Adrenal gland (tissue), 12 donors: ENCODE data around the gene IFRD2. TPM values are rescaled to one million over a fixed set of nuclear protein-coding genes. Genes with fewer than 3 reads are reported as not detected.
"Not testable (repeated sequence)": the region's sequence is repeated elsewhere in the genome, so short reads cannot be mapped to it uniquely, and the experiment has no call there.

Experiments
- DNase-seq, 7 donors: peaks; one replicate each; pipeline ENCODE4 v3.0.0-alpha.2; 2019 to 2020
- H3K27ac ChIP-seq, 5 donors: fragments of 200-600 bp; sonication (generic) in 4 of 5; 1 replicate in 3 of 5; 2 replicates in 2 of 5; pipeline versions ENCODE4 v1.5.1 to v1.8.0; 2016 to 2020; ENCODE audit warnings: mild to moderate bottlenecking in 1 of 5
- H3K27me3 ChIP-seq: fragments of 200-600 bp; 2 replicates; pipeline ENCODE4 v1.8.0; 2021
- H3K36me3 ChIP-seq, 2 donors: fragments of 200-600 bp; replicated peaks in 1 of 2; 1 replicate in 1 of 2; 2 replicates in 1 of 2; pipeline versions ENCODE4 v1.5.1 to v1.8.0; 2018 to 2022
- H3K4me1 ChIP-seq, 2 donors: fragments of 200-600 bp; replicated peaks in 1 of 2; 1 replicate in 1 of 2; 2 replicates in 1 of 2; pipeline versions ENCODE4 v1.5.1 to v1.8.0; 2018 to 2021
- H3K4me3 ChIP-seq, 4 donors: fragments of 200-600 bp; sonication (generic) in 3 of 4; one replicate each; pipeline ENCODE4 v1.5.1; 2016 to 2018
- H3K9me3 ChIP-seq, 3 donors: fragments of 200-600 bp; sonication (generic) in 1 of 3; replicated peaks in 1 of 3; 1 replicate in 2 of 3; 2 replicates in 1 of 3; pipeline versions ENCODE4 v1.5.1 to v1.8.0; 2016 to 2021
- CTCF ChIP-seq, 6 experiments: fragments of 450-650 bp in 4 of 6; fragments of 200-600 bp in 2 of 6; sonication (generic) in 1 of 6; IDR thresholded peaks; 1 replicate in 5 of 6; 2 replicates in 1 of 6; pipeline versions ENCODE4 v1.5.1 to v1.8.0; 2016 to 2021; ENCODE audit warnings: antibody characterized with exemption in 6 of 6, mild to moderate bottlenecking in 2 of 6, moderate library complexity in 1 of 6
- POLR2A ChIP-seq, 2 donors: fragments of 450-650 bp; IDR thresholded peaks; one replicate each; pipeline ENCODE4 v1.6.1; 2017; ENCODE audit warnings: antibody characterized with exemption in 2 of 2, mild to moderate bottlenecking in 2 of 2, moderate library complexity in 1 of 2
- WGBS, 4 donors: extraction: QIAGEN DNeasy Blood & Tissue Kit in 2 of 4; methylation state at CpG; one replicate each; pipeline versions ENCODE4 v1.1.5 to v1.1.7; 2013 to 2017; 5-methylcytosine and 5-hydroxymethylcytosine counted together
- intact Hi-C, 2 donors: fragments of 100-400 bp; cut with DNase I; formaldehyde crosslinking; loops; one replicate each; pipeline versions ENCODE4 v1.14.1 to v1.15.0; 2022 to 2023
- polyA plus RNA-seq, 3 donors: library from polyadenylated mRNA; stranded (reverse); fragments of 200-250 nt in 2 of 3; fragments of 350-450 nt in 1 of 3; fragmentation: Illumina TruSeq in 1 of 3; extraction: RNeasy Lipid Tissue Mini Kit (QIAGEN cat#74804) in 1 of 3; gene quantifications; one replicate each; pipeline ENCODE4 v1.2.3, GENCODE V29; 2013 to 2014
- total RNA-seq, 9 donors: library from RNA; depleted of rRNA in 4 of 9; stranded (reverse); fragments of >200 nt in 4 of 9; fragments of 120-200 nt in 1 of 9; fragmentation: NEBNext Ultra II Directional in 1 of 9; extraction: Animal tissue kit (Norgen Biotek cat#: 25700) in 1 of 9; gene quantifications; one replicate each; pipeline versions ENCODE4 v1.1.0 to v1.2.4, GENCODE V29; 2013 to 2023
- donor health status: healthy with polysubstance abuse.
- donor health status: Bipolar disorder and iron deficiency.
- donor health status: DM: yes; HTN: yes; CAD: no.
- donor health status: DM: no; HTN: no; CAD: no.
- donor health status: DM: no; HTN: no; CAD: no.
- donor health status: DM: yes; HTN: yes; CAD: no.

IFRD2 gene
- total and polyA plus RNA-seq, 12 donors, result 31.6 to 182 (median 56.8) TPM

DNA sequence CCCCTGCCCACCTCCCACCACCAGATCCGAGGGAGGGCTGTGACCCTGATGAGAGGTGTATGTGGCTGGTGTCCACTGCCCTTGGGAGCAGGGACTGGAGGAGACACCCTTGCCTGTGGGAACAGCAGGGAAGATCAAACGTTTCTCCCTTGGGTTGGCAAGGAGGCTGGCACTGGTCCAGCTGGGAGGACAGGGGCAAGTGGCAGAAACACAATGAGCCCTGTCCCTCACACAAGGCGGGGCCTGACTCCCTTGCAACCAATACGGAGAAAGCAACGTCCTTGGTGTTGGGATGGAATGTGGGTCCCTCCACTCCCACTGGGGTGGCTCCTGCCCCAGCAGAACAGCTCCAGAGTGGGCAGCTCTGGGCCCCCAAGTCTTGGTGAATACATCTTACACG is 25.1 kb upstream of the IFRD2 start:
- peak in 1 of 7 donors; percentile 33 for DNase-seq
- peaks cover 0 to 31% of the 10 kb centered on the region in 2 donors for H3K36me3 ChIP-seq
- no peaks in the 10 kb centered on the region for H3K9me3 ChIP-seq
- peaks cover 39 to 50% of the 10 kb centered on the region in 2 donors for H3K4me1 ChIP-seq
- intact Hi-C loops, result no loop called here
- TF ChIP-seq CTCF (IDR thresholded peaks at IDR 0.05) (no peak), POLR2A (IDR thresholded peaks at IDR 0.05) (no peak)
- H3K27me3 ChIP-seq, result no peaks in the 10 kb centered on the region
- WGBS, 4 donors, result 50 to 79% (median 55%) methylated on average over 2 to 6 of the region's 6 CpGs
- peak overlapping the region in 2 of 5 donors; percentile 3 to 19 for H3K27ac ChIP-seq
- no peak overlapping the region for H3K4me3 ChIP-seq

DNA sequence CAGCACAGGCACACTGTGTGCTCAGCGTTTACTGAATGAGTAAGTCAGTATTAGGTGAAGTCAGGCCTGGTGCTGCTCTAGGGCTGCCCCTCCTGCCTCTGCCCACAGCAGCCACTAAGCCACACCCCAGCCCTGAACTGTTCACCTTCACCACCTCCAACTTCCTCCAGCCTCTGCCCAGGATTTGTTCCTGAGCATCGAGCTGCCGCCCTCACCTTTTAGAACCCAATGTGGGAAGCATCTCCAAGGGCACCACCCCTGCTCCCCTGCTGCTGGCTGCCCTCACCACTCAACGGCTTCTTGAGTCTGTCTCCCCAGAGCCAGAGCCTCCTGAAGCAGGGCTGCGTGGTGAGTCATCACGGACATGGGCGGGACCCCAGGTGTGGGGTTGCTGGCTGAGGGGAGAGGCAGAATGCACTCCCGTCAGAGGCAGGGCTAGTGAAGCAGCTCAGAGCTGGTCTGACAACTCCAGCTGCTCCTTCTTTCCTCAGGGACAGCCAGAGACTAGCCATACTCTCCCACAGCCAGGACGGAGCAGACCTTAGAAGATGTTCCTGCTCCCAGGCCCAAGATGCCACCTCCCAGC is 24.5 kb upstream of the IFRD2 start:
- H3K36me3 ChIP-seq, result peaks cover 0 to 31% of the 10 kb centered on the region in 2 donors
- WGBS, 4 donors, result 49 to 57% (median 52%) methylated on average over 3 to 9 of the region's 9 CpGs

GRCh38 chr3:50314816-50315215 is 22.6 kb upstream of the IFRD2 start:
- peaks cover 24 to 35% of the 10 kb centered on the region in 2 donors for H3K4me1 ChIP-seq
- H3K36me3 ChIP-seq, result peaks cover 0 to 29% of the 10 kb centered on the region in 2 donors
- DNase-seq, result no peak
- WGBS, 4 donors, result 96 to 100% (median 98%) methylated on average over 4 of the region's 4 CpGs
- no peak overlapping the region for H3K4me3 ChIP-seq
- no peak for TF ChIP-seq CTCF (IDR thresholded peaks at IDR 0.05)
- no peak for TF ChIP-seq POLR2A (IDR thresholded peaks at IDR 0.05)
- intact Hi-C loops, result no loop called here
- no peak overlapping the region for H3K27ac ChIP-seq
- no peaks in the 10 kb centered on the region for H3K9me3 ChIP-seq
- H3K27me3 ChIP-seq, result no peaks in the 10 kb centered on the region

More for the DNA sequence above, 24.5 kb upstream of the IFRD2 start:
- H3K9me3 ChIP-seq, result no peaks in the 10 kb centered on the region
- H3K4me1 ChIP-seq, result peaks cover 33 to 44% of the 10 kb centered on the region in 2 donors
- TF ChIP-seq CTCF (IDR thresholded peaks at IDR 0.05), result no peak
- TF ChIP-seq POLR2A (IDR thresholded peaks at IDR 0.05), result no peak
- peak in 2 of 7 donors; percentile 42 to 58 for DNase-seq
- H3K27ac ChIP-seq, result peak overlapping the region in 1 of 5 donors; percentile 3
- no peak overlapping the region for H3K4me3 ChIP-seq
- H3K27me3 ChIP-seq, result no peaks in the 10 kb centered on the region
- intact Hi-C loops, result no loop called here

DNA sequence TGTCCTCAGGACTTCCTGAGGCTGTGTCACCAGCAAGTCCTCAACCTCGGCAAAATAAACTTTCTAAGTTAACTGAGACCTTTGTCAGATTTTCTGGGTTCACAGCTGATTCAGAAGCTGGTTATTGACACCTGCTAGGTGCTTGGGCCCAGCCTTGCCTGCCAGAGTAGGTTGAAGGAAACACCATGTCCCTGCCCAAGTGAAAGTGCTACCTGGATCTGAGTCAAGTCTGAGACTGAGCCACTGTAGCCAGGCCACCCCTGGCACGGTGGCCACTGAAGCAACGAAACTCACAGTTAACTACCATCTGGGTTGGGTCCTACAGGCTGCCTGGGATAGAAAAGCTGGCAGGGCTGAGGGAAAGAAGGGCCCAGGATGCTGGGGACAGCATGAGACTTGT is 22.1 kb upstream of the IFRD2 start:
- 77 to 88% (median 85%) methylated on average over 3 of the region's 3 CpGs for WGBS, 4 donors
- Histone ChIP-seq H3K27ac (no peak overlapping the region), H3K27me3 (no peaks in the 10 kb centered on the region), H3K4me3 (no peak overlapping the region), H3K4me1 (peaks cover 24 to 30% of the 10 kb centered on the region in 2 donors), H3K36me3 (peaks cover 0 to 25% of the 10 kb centered on the region in 2 donors), H3K9me3 (no peaks in the 10 kb centered on the region)
- no peak for DNase-seq
- intact Hi-C loops, result no loop called here
- no peak for TF ChIP-seq CTCF (IDR thresholded peaks at IDR 0.05)
- no peak for TF ChIP-seq POLR2A (IDR thresholded peaks at IDR 0.05)

DNA sequence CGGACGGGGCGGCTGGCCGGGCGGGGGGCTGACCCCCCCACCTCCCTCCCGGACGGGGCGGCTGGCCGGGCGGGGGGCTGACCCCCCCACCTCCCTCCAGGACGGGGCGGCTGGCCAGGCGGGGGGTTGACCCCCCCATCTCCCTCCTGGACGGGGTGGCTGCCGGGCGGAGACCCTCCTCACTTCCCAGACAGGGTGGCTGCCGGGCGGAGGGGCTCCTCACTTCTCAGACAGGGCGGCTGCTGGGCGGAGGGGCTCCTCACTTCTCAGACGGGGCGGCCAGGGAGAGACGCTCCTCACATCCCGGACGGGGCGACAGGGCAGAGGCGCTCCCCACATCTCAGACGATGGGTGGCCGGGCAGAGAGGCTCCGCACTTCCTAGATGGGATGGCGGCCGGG is 19.8 kb upstream of the IFRD2 start:
- intact Hi-C loops, H3K4me3 ChIP-seq, H3K27me3 ChIP-seq, H3K4me1 ChIP-seq, H3K27ac ChIP-seq, H3K36me3 ChIP-seq, H3K9me3 ChIP-seq, DNase-seq: not testable (repeated sequence)
- WGBS, 4 donors, result 86 to 93% methylated on average over 15 to 32 of the region's 32 CpGs; no CpG with 5 or more reads in 2 of the 4 donors
